ENCODE results near the gene RPL18. TPM values are rescaled to one million over a fixed set of nuclear protein-coding genes. Genes with fewer than 3 reads are reported as not detected.

Gene RPL18
- total RNA-seq, 1 donor: 2,431 TPM

DNA sequence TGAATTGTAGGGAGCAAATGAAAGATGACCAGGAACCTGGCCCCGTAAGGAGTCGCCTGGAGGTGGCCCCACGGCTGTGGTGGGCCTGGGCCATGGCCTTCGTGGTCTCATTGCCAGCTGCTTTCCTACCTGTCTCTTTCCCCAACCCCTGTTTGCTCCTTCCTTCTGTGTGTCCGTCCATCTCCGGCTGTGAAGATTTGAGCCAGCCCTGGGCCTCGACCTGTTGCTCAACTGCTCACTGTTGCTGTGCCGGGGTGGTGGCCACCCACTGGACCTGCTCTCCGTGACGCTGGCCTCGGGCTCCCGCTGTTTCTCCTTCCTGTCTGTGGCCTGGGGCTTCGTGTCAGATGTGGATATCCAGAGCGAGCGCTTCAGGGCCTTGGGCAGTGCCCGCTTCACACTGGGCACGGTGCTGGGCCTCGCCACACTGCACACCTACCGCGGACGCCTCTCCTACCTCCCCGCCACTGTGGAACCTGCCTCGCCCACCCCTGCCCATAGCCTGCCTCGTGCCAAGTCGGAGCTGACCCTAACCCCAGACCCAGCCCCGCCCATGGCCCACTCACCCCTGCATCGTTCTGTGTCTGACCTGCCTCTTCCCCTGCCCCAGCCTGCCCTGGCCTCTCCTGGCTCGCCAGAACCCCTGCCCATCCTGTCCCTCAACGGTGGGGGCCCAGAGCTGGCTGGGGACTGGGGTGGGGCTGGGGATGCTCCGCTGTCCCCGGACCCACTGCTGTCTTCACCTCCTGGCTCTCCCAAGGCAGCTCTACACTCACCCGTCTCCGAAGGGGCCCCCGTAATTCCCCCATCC, 9.7 kb upstream of the RPL18 start:
- H3K9me3 ChIP-seq (ENCODE audit: low read depth, low read length): no peaks in the 10 kb centered on the region
- no peaks in the 10 kb centered on the region for H3K27me3 ChIP-seq (ENCODE audit: insufficient read depth, low read length)
- no peak overlapping the region for H3K4me3 ChIP-seq (ENCODE audit: low read length)
- peaks cover 45% of the 10 kb centered on the region for H3K4me1 ChIP-seq (ENCODE audit: insufficient read depth, low read length)

DNA sequence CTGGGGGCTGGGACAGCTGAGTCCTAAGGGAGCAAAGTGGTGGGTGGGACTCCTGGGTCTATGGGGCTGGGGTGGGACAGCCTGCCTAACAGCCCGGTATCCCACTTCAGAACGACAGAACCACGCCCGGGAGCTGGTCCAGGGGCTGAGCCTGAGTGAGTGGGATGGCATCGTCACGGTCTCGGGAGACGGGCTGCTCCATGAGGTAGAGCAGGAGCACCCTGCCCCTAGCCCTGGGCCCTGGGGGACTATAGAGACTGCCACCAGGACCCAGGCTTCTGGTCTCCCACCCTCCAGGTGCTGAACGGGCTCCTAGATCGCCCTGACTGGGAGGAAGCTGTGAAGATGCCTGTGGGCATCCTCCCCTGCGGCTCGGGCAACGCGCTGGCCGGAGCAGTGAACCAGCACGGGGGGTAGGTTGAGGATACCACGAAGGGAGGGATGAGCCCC, 8.9 kb upstream of the RPL18 start:
- Histone ChIP-seq H3K4me3 (ENCODE audit: low read length) (no peak overlapping the region), H3K27me3 (ENCODE audit: insufficient read depth, low read length) (no peaks in the 10 kb centered on the region), H3K9me3 (ENCODE audit: low read depth, low read length) (no peaks in the 10 kb centered on the region), H3K4me1 (ENCODE audit: insufficient read depth, low read length) (peaks cover 45% of the 10 kb centered on the region)

DNA sequence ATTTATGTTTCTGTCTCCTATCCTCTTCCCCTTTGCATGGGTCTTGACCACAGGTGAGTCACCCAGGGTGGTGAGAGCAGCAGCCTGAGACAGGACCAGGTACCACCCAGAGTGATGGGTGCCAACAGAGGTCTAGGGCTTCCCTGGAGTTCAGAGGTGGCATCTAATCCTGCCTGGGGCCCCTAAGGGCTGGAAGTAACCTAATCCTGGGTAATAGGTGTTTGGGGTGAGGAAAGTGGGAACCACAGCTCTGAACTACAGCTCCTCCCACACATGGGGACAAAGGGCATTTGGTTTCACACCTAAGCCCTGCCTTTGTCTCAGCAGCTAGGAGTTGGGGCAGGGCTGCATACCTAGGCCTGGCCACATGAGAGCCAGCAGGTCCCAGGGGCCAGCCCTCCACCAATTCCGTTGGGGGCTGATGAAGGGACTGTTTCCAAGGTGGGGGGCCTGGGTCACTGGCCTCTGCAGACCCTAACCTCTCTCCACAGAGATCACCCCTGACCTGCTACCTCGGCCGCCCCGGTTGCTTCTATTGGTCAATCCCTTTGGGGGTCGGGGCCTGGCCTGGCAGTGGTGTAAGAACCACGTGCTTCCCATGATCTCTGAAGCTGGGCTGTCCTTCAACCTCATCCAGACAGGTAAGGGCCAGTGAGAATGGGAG, 8.4 kb upstream of the RPL18 start:
- no peaks in the 10 kb centered on the region for H3K27me3 ChIP-seq (ENCODE audit: insufficient read depth, low read length)
- H3K4me1 ChIP-seq (ENCODE audit: insufficient read depth, low read length): peaks cover 45% of the 10 kb centered on the region
- H3K9me3 ChIP-seq (ENCODE audit: low read depth, low read length): no peaks in the 10 kb centered on the region
- H3K4me3 ChIP-seq (ENCODE audit: low read length): no peak overlapping the region

GRCh38 chr19:48625891-48626327, 6.9 kb upstream of the RPL18 start:
- Histone ChIP-seq H3K4me3 (ENCODE audit: low read length) (no peak overlapping the region), H3K27me3 (ENCODE audit: insufficient read depth, low read length) (no peaks in the 10 kb centered on the region), H3K4me1 (ENCODE audit: insufficient read depth, low read length) (peaks cover 47% of the 10 kb centered on the region), H3K9me3 (ENCODE audit: low read depth, low read length) (no peaks in the 10 kb centered on the region)

DNA sequence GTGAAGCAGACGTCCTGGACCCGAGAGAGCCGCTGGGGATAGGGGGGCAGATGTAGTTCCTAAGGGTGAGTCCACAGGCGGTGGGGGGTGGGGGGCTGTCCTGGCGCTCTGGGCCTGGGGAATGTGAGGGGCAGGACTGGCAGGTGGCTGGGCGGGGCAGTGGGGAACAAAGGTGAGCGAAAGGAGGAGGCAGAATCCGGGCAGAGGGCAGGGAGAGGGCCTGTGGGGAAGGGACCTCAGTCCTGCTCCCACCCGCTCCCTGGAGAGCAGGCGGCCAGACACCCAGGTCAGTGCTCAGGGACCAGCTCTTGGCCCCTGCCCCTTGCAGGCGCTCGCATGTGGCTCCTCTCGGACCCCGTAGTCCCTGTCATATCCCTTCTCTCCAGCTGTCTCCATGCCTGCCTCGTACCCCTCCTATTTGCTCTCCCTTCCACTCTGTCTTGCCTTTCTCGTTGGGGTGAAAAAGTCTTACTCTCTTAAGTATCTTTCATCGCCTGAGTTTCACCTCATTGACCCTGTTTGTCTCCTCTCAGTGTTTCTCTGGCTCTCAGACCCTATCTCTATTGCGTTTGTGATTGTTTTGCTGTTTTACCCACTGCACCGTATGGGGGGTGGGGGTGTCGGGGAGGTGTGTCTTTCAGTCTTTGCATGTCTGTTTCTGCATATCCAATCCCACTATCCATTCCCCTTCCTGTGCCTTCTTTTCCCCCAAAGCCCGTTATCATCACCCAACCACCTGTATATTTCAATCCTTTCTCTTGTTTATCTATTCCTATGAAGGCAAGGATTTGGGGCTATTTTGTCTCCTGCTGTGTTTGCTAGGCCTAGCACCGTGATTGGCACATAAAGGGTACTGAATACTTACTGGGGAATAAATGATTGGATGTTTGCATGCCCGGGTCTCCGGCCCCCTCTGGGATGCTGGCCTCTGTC, 6.1 kb upstream of the RPL18 start:
- no peaks in the 10 kb centered on the region for H3K9me3 ChIP-seq (ENCODE audit: low read depth, low read length)
- no peak overlapping the region for H3K4me3 ChIP-seq (ENCODE audit: low read length)
- H3K27me3 ChIP-seq (ENCODE audit: insufficient read depth, low read length): no peaks in the 10 kb centered on the region
- peaks cover 45% of the 10 kb centered on the region for H3K4me1 ChIP-seq (ENCODE audit: insufficient read depth, low read length)

DNA sequence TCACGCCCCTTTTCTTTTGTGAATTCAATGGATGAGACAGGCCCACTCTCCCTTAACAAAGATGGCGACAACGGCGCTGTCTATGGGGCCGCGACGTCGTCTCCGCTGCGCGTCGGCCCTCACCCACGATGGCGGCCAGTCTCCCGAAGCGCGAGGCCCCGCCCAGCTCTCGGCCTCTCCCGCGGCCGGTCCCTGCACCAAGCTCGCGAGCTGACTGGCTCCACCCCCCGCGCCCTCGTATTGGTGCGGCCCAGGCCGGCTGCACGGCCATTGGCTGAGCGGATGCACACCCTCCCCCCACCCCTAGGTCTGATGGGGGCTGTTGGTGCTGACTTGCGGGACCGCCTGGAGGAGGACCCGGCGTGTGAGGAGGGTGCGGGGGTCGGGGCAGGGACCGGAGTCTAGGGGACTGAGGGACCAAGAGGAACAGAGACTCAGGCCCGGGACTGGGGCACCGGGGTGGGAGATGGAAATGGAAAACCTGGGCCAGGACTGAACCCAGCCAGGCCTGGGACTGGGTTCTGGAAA, 5.2 kb upstream of the RPL18 start:
- Histone ChIP-seq H3K9me3 (ENCODE audit: low read depth, low read length) (no peaks in the 10 kb centered on the region), H3K27me3 (ENCODE audit: insufficient read depth, low read length) (no peaks in the 10 kb centered on the region), H3K4me3 (ENCODE audit: low read length) (peak overlapping the region; percentile 22), H3K4me1 (ENCODE audit: insufficient read depth, low read length) (peaks cover 49% of the 10 kb centered on the region)

DNA sequence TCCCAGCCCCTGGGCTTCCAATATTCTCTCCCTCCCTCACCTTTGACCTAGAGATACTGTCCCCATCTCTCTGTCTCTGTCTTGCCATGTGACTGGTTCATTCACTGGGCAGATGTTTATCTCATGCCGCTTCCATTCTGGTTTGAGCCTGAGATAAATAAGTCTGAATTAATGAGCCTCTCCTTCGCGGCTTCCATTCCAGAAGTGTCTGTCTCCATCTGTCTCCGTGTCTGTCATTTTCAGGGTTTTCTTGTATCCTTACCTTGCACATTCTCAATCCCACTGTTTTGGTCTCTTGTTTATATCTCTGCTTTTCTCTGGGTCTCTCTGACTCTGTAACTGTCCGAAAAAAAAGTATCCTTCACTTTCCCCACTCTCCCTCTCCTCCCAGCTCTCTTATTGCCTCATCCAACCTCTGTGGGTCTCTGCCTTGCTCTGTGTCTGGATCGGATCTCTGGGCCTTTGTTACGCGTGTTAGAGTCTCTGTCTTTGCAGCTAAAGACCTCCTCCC, 4.6 kb upstream of the RPL18 start:
- no peaks in the 10 kb centered on the region for H3K9me3 ChIP-seq (ENCODE audit: low read depth, low read length)

DNA sequence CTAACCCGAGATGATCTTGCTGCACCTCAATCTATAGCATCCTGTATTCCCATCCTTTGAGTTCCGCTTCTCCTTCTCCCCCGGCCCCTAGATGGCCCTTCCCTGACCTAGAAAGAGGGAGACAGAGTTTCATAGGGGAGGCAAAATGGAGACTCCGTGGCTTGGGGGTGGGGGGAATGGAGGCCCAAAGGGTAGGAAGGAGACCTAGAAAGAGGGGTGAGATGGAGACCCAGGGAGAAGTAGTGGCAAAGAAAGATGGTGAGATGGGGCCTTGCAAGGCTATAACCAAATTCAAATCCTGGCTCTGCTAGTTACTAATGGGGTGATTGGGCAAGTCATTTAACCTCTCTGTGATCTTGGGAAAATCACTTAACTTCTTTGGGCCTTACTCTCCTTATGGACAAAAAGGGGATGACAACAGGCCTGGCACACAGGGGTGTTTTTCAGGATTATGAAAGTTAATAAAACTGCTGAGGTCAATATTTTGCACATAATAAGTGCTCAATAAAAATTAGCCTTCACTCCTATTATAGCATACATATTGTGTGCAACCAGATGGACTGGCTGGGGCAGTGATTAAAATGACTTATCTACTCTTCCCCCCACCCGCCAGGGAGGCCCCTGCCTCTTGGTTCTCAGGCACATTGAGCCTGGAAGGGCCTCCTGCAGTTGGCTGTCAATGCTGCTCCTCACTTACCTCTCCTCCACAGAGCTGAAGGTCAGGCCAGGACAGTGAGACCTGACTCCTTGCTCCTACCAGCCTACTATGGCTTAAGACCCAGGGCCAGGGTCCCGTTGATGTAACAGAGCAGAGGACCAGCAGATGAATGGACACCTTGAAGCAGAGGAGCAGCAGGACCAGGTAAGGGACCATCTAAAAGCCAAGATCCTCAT, 961 bp upstream of the RPL18 start:
- Histone ChIP-seq H3K9me3 (ENCODE audit: low read depth, low read length) (no peaks in the 10 kb centered on the region), H3K4me1 (ENCODE audit: insufficient read depth, low read length) (peaks cover 71% of the 10 kb centered on the region), H3K27me3 (ENCODE audit: insufficient read depth, low read length) (no peaks in the 10 kb centered on the region), H3K4me3 (ENCODE audit: low read length) (peak overlapping the region; percentile 99)

More for the DNA sequence above, 4.6 kb upstream of the RPL18 start:
- Histone ChIP-seq H3K27me3 (ENCODE audit: insufficient read depth, low read length) (no peaks in the 10 kb centered on the region), H3K4me3 (ENCODE audit: low read length) (peak overlapping the region; percentile 12), H3K4me1 (ENCODE audit: insufficient read depth, low read length) (peaks cover 49% of the 10 kb centered on the region)

- Histone ChIP-seq H3K4me3 (ENCODE audit: low read length) (peak overlapping the region; percentile 99), H3K9me3 (ENCODE audit: low read depth, low read length) (no peaks in the 10 kb centered on the region), H3K27me3 (ENCODE audit: insufficient read depth, low read length) (no peaks in the 10 kb centered on the region), H3K4me1 (ENCODE audit: insufficient read depth, low read length) (peaks cover 60% of the 10 kb centered on the region)
Observed at GRCh38 chr19:48618278-48618915, 581 bp downstream of the RPL18 start.

- H3K27me3 ChIP-seq (ENCODE audit: insufficient read depth, low read length): no peaks in the 10 kb centered on the region
- H3K4me3 ChIP-seq (ENCODE audit: low read length): no peak overlapping the region
- H3K4me1 ChIP-seq (ENCODE audit: insufficient read depth, low read length): peaks cover 49% of the 10 kb centered on the region
- no peaks in the 10 kb centered on the region for H3K9me3 ChIP-seq (ENCODE audit: low read depth, low read length)
Observed at GRCh38 chr19:48617146-48617937, 1.6 kb downstream of the RPL18 start.

- Histone ChIP-seq H3K4me3 (ENCODE audit: low read length) (no peak overlapping the region), H3K4me1 (ENCODE audit: insufficient read depth, low read length) (peaks cover 41% of the 10 kb centered on the region)
Observed at GRCh38 chr19:48616491-48617056, 2.4 kb downstream of the RPL18 start.

DNA sequence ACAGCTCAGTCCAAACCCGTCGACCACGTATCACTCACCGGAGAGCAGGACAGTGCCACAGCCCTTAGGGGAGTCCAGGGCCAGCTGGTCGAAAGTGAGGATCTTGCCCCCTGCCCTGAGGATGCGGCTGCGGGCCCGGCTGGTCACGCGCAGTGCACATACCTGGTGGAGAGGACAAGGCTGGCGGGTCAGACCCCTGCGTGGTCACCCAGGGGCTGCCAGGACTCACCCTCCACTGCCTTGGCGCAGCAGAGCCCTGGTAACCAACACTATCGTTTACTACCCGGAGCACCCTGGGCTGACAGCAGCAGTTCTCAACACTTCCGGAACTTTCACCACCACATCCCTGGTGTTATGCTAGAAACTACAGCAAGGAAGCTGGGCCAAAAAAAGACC, 2.9 kb downstream of the RPL18 start:
- H3K4me3 ChIP-seq (ENCODE audit: low read length): no peak overlapping the region
- peaks cover 36% of the 10 kb centered on the region for H3K4me1 ChIP-seq (ENCODE audit: insufficient read depth, low read length)

More at GRCh38 chr19:48616491-48617056, 2.4 kb downstream of the RPL18 start:
- Histone ChIP-seq H3K9me3 (ENCODE audit: low read depth, low read length) (no peaks in the 10 kb centered on the region), H3K27me3 (ENCODE audit: insufficient read depth, low read length) (no peaks in the 10 kb centered on the region)

More for the DNA sequence above, 2.9 kb downstream of the RPL18 start:
- Histone ChIP-seq H3K27me3 (ENCODE audit: insufficient read depth, low read length) (no peaks in the 10 kb centered on the region), H3K9me3 (ENCODE audit: low read depth, low read length) (no peaks in the 10 kb centered on the region)

Measured in mononuclear cell (primary cell).